Measurements from ENCODE around the gene GPR143. TPM values are rescaled to one million over a fixed set of nuclear protein-coding genes. Genes with fewer than 3 reads are reported as not detected.

The GPR143 gene
- total RNA-seq: 7.8 TPM

GRCh38 chrX:9765737-9766097, at the start of gene GPR143:
Gene GPR143, minus strand, starts transcription at chrX:9765847. Its CDS starts 30 bp downstream, at chrX:9765817.

GRCh38 chrX:9785944-9786797, 20.5 kb upstream of the GPR143 start, which contains the start of gene SHROOM2:
Gene SHROOM2, plus strand, starts transcription at chrX:9786429. Its CDS starts 117 bp downstream, at chrX:9786546.

Other genes starting within 250 kb of the GPR143 start
- 20.1 TPM for gene SHROOM2, start 20.6 kb upstream of the GPR143 start, total RNA-seq
- gene CLDN34, start 201.5 kb upstream of the GPR143 start, total RNA-seq: 0.23 TPM